ENCODE measurements around the gene ARID1B. TPM values are rescaled to one million over a fixed set of nuclear protein-coding genes. Genes with fewer than 3 reads are reported as not detected.

ARID1B gene
- total and polyA plus RNA-seq, 2 donors (not counting 1 experiment from before 2014, with no cell fraction given): 47.2 to 280 TPM

DNA sequence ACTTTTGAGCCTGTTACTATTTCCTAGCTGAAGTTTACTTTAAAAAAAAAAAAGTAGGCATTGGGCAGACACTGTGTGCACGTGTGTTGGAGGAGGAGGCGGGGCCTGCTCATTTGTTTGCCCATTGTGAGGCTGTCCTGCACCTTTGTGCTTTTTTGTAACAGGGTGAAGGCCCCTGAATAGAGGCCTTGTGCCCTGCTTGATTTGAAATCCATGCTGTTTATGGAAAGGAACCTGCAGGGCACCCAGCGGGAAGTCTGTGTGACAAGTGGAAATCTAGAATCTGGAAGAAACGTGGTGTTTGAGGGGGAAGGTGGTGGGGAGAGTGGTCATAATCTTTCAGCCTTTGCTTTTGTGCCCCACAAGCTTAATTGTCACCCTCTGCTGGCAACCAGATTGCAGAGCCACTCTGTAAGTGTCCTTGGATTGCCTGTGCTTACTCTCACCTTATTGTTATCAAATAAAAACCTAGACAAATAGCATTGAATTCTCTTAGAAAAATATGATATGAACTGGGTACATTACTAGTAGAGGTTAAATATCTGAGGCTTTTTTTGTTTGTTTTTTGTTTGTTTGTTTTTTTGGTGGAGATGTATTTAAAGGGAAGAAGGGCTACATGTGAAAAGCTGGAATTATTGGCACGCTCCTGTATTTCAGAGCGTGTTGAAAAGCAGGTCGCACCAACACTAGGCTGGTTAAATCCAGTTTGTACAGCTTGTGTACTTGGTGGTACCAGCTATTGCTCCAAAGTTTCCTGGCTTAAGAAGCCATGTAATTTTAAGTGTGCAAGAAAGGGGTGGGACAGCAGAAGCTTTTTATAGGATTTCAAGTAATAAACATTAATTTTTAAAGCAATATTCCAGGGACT lies 156.3 kb downstream of the ARID1B start:
- Histone ChIP-seq H3K36me3 (replicated peaks in 1 of 2; ENCODE audit: control extremely low read depth in 1 of 2, control insufficient read depth in 1 of 2, extremely low read depth in 1 of 2, insufficient read depth in 2 of 2, low read length in 1 of 2) (peaks cover 0 to 11% of the 10 kb centered on the region in 2 experiments), H2AFZ (ENCODE audit: insufficient read depth, low read depth, low read length, poor library complexity, severe bottlenecking) (no peak overlapping the region), H3K4me2 (replicated peaks; ENCODE audit: low read depth, low read length, poor library complexity, severe bottlenecking) (no peak overlapping the region), H3K9me3 (ENCODE audit: control extremely low read depth in 1 of 3, control insufficient read depth in 2 of 3, insufficient read depth in 1 of 3, low read length in 2 of 3) (no peaks in the 10 kb centered on the region), H3K4me3 (ENCODE audit: control extremely low read depth in 1 of 5, extremely low read depth in 1 of 5, insufficient read depth in 1 of 5, low read depth in 2 of 5, low read length in 4 of 5) (no peak overlapping the region), H3K27ac (ENCODE audit: low read length in 2 of 2) (peak overlapping the region in 1 of 2 donors; percentile 47), H3K4me1 (ENCODE audit: control insufficient read depth in 2 of 2, insufficient read depth in 2 of 2, low read length in 2 of 2) (peaks cover 0 to 11% of the 10 kb centered on the region in 2 donors), H3K27me3 (replicated peaks in 1 of 4; ENCODE audit: control extremely low read depth in 1 of 4, control insufficient read depth in 3 of 4, insufficient read depth in 4 of 4, low read length in 3 of 4) (no peaks in the 10 kb centered on the region), H3K79me2 (ENCODE audit: control insufficient read depth, insufficient read depth, low read length) (peaks cover 98% of the 10 kb centered on the region), H3K9ac (ENCODE audit: low read length) (no peak overlapping the region), H4K20me1 (ENCODE audit: control insufficient read depth, insufficient read depth, low read length, poor library complexity, severe bottlenecking) (peaks cover 59% of the 10 kb centered on the region)
- CTCF ChIA-PET: interaction anchor here (0.8 to 1.6 kb wide), 6 partner anchors 10 to 248 kb away, joined by 3 to 5 read pairs (median 4); no protein-coding TSS in a partner anchor
- DNase-seq (no peak), ATAC-seq (ENCODE audit: low read depth) (no peak)
- Mint-ChIP-seq H3K4me1 (peaks cover 71% of the 10 kb centered on the region), H3K27ac (peak overlapping the region; percentile 2), H3K4me3 (no peak overlapping the region), H3K9me3 (ENCODE audit: insufficient read depth) (no peaks in the 10 kb centered on the region), H3K27me3 (no peaks in the 10 kb centered on the region)
- 100% methylated on average over 4 of the region's 7 CpGs for WGBS (ENCODE audit: insufficient coverage)
- POLR2A ChIA-PET: no interaction called here
- no peak for TF ChIP-seq EZH2 (IDR thresholded peaks at IDR 0.05; ENCODE audit: borderline replicate concordance, insufficient read depth, low read depth, low read length, poor library complexity, severe bottlenecking)
- TF ChIP-seq, protein P1, sequence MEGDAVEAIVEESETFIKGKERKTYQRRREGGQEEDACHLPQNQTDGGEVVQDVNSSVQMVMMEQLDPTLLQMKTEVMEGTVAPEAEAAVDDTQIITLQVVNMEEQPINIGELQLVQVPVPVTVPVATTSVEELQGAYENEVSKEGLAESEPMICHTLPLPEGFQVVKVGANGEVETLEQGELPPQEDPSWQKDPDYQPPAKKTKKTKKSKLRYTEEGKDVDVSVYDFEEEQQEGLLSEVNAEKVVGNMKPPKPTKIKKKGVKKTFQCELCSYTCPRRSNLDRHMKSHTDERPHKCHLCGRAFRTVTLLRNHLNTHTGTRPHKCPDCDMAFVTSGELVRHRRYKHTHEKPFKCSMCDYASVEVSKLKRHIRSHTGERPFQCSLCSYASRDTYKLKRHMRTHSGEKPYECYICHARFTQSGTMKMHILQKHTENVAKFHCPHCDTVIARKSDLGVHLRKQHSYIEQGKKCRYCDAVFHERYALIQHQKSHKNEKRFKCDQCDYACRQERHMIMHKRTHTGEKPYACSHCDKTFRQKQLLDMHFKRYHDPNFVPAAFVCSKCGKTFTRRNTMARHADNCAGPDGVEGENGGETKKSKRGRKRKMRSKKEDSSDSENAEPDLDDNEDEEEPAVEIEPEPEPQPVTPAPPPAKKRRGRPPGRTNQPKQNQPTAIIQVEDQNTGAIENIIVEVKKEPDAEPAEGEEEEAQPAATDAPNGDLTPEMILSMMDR (IDR thresholded peaks at IDR 0.05): no peak
- intact Hi-C loops (cut with micrococcal nuclease): loop anchor here (2.0 kb wide), 1 partner anchor 17 kb away; no protein-coding TSS in a partner anchor

DNA sequence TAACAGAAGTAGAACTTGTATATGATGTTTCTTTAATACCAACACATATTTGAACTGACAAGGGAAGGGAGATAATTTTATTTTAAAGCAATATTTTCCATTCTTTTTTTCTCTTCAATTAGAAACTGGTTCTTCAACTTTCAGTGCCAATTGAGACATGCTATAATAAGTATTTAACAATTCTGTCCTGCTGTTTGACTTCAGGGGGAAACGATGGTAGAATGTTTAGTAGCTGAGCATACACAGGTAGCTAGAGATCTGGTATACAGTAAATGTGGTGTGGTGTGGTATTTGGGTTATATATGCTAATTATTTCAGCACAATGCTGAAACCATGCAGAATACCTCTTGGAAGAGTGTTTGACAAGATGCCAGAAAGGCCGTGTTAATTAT lies 156.9 kb downstream of the ARID1B start:
- Mint-ChIP-seq H3K4me1 (peaks cover 73% of the 10 kb centered on the region), H3K4me3 (no peak overlapping the region), H3K27ac (no peak overlapping the region), H3K27me3 (no peaks in the 10 kb centered on the region), H3K9me3 (ENCODE audit: insufficient read depth) (no peaks in the 10 kb centered on the region)
- H3K9ac ChIP-seq (ENCODE audit: low read length): no peak overlapping the region
- ATAC-seq (ENCODE audit: low read depth) (no peak), DNase-seq (no peak)
- peaks cover 59% of the 10 kb centered on the region for H4K20me1 ChIP-seq (ENCODE audit: control insufficient read depth, insufficient read depth, low read length, poor library complexity, severe bottlenecking)
- H3K27me3 ChIP-seq (replicated peaks in 1 of 4; ENCODE audit: control extremely low read depth in 1 of 4, control insufficient read depth in 3 of 4, insufficient read depth in 4 of 4, low read length in 3 of 4): no peaks in the 10 kb centered on the region
- POLR2A ChIA-PET: no interaction called here
- TF ChIP-seq, protein P1 (IDR thresholded peaks at IDR 0.05): no peak
- TF ChIP-seq EZH2 (IDR thresholded peaks at IDR 0.05; ENCODE audit: borderline replicate concordance, insufficient read depth, low read depth, low read length, poor library complexity, severe bottlenecking): no peak
- H3K9me3 ChIP-seq (ENCODE audit: control extremely low read depth in 1 of 3, control insufficient read depth in 2 of 3, insufficient read depth in 1 of 3, low read length in 2 of 3): no peaks in the 10 kb centered on the region
- peak overlapping the region in 1 of 2 donors; percentile 27 for H3K27ac ChIP-seq (ENCODE audit: low read length in 2 of 2)
- peaks cover 0 to 14% of the 10 kb centered on the region in 2 donors for H3K4me1 ChIP-seq (ENCODE audit: control insufficient read depth in 2 of 2, insufficient read depth in 2 of 2, low read length in 2 of 2)
- H3K4me3 ChIP-seq (ENCODE audit: control extremely low read depth in 1 of 5, extremely low read depth in 1 of 5, insufficient read depth in 1 of 5, low read depth in 2 of 5, low read length in 4 of 5): no peak overlapping the region
- intact Hi-C loops (cut with micrococcal nuclease): no loop called here
- peaks cover 0 to 7% of the 10 kb centered on the region in 2 experiments for H3K36me3 ChIP-seq (replicated peaks in 1 of 2; ENCODE audit: control extremely low read depth in 1 of 2, control insufficient read depth in 1 of 2, extremely low read depth in 1 of 2, insufficient read depth in 2 of 2, low read length in 1 of 2)
- no CpG with 5 or more reads among the region's 2 CpGs for WGBS (ENCODE audit: insufficient coverage)
- CTCF ChIA-PET: interaction anchor here (0.8 to 1.6 kb wide), 3 partner anchors 9 to 248 kb away, joined by 3 to 4 read pairs (median 4); no protein-coding TSS in a partner anchor
- H2AFZ ChIP-seq (ENCODE audit: insufficient read depth, low read depth, low read length, poor library complexity, severe bottlenecking): no peak overlapping the region
- peaks cover 98% of the 10 kb centered on the region for H3K79me2 ChIP-seq (ENCODE audit: control insufficient read depth, insufficient read depth, low read length)
- no peak overlapping the region for H3K4me2 ChIP-seq (replicated peaks; ENCODE audit: low read depth, low read length, poor library complexity, severe bottlenecking)
